Neural progenitor cell (in vitro differentiated cells): ENCODE measurements around the gene CEL. TPM values are rescaled to one million over a fixed set of nuclear protein-coding genes. Genes with fewer than 3 reads are reported as not detected.

Source experiments
- DNase-seq: peaks from one replicate; pipeline ENCODE4 v3.0.0-alpha.2; 2016; ENCODE audit warnings: low spot score
- H2AFZ ChIP-seq: fragments of 200-600 bp; sonication (generic); replicated peaks from 2 replicates; pipeline ENCODE4 v1.6.1; 2016; ENCODE audit warnings: antibody characterized with exemption
- H3F3A ChIP-seq: fragments of 200-600 bp; sonication (generic); 2 replicates; pipeline ENCODE4 v1.6.1; 2016; ENCODE audit warnings: antibody characterized with exemption, low read depth
- H3K27ac ChIP-seq: fragments of 200-600 bp; sonication (generic); 2 replicates; pipeline ENCODE4 v1.5.1; 2016; ENCODE audit warnings: mild to moderate bottlenecking
- H3K27me3 ChIP-seq: fragments of 200-600 bp; sonication (generic); 2 replicates; pipeline ENCODE4 v1.6.1; 2016; ENCODE audit warnings: mild to moderate bottlenecking, moderate library complexity
- H3K36me3 ChIP-seq: fragments of 200-600 bp; sonication (generic); 2 replicates; pipeline ENCODE4 v1.5.1; 2016
- H3K4me1 ChIP-seq: fragments of 200-600 bp; sonication (generic); 2 replicates; pipeline ENCODE4 v1.6.1; 2016; ENCODE audit warnings: mixed run types
- H3K4me2 ChIP-seq: fragments of 200-600 bp; sonication (generic); 2 replicates; pipeline ENCODE4 v1.6.1; 2016
- H3K4me3 ChIP-seq: fragments of 200-600 bp; sonication (generic); 2 replicates; pipeline ENCODE4 v1.5.1; 2016
- H3K79me2 ChIP-seq: fragments of 200-600 bp; sonication (generic); 2 replicates; pipeline ENCODE4 v1.6.1; 2016; ENCODE audit warnings: low read depth
- H3K9ac ChIP-seq: fragments of 200-600 bp; sonication (generic); 2 replicates; pipeline ENCODE4 v1.6.1; 2016
- H3K9me3 ChIP-seq: fragments of 200-600 bp; sonication (generic); 2 replicates; pipeline ENCODE4 v1.5.1; 2016; ENCODE audit warnings: low read depth
- H4K20me1 ChIP-seq: fragments of 200-600 bp; sonication (generic); 2 replicates; pipeline ENCODE4 v1.6.1; 2016; ENCODE audit warnings: low read depth
- H3K27ac Mint-ChIP-seq: 3 replicates; pipeline ENCODE4 v1.8.0; 2021; ENCODE audit warnings: mixed read lengths
- H3K27me3 Mint-ChIP-seq: 2 replicates; pipeline ENCODE4 v1.8.0; 2022; ENCODE audit warnings: low read depth, mild to moderate bottlenecking, inconsistent platforms, moderate library complexity, mixed read lengths; ENCODE audit not compliant: insufficient read depth
- H3K36me3 Mint-ChIP-seq: 3 replicates; pipeline ENCODE4 v1.8.0; 2021; ENCODE audit warnings: mixed read lengths
- H3K4me1 Mint-ChIP-seq: 3 replicates; pipeline ENCODE4 v1.8.0; 2021; ENCODE audit warnings: mixed read lengths
- H3K4me3 Mint-ChIP-seq: 3 replicates; pipeline ENCODE4 v1.8.0; 2021; ENCODE audit warnings: mild to moderate bottlenecking, moderate library complexity, mixed read lengths
- H3K9me3 Mint-ChIP-seq: 3 replicates; pipeline ENCODE4 v1.8.0; 2020; ENCODE audit warnings: mixed read lengths
- CTCF ChIP-seq: fragments of 200-600 bp; sonication (generic); IDR thresholded peaks from 2 replicates; pipeline ENCODE4 v1.5.1; 2017; ENCODE audit warnings: antibody characterized with exemption, mild to moderate bottlenecking
- EZH2 ChIP-seq: fragments of 200-600 bp; sonication (generic); IDR thresholded peaks from 2 replicates; pipeline ENCODE4 v1.6.1; 2017; ENCODE audit warnings: antibody characterized with exemption, mild to moderate bottlenecking, moderate library complexity
- EZH2phosphoT487 ChIP-seq: fragments of 200-600 bp; sonication (generic); IDR thresholded peaks from 2 replicates; pipeline ENCODE4 v1.6.1; 2017; ENCODE audit warnings: antibody characterized with exemption
- total RNA-seq: library from RNA; depleted of rRNA; stranded (reverse); fragments of >200 nt; gene quantifications from 2 replicates; pipeline ENCODE4 v1.2.3, GENCODE V29; 2015; ENCODE audit warnings: low replicate concordance

The CEL gene
- total RNA-seq, 1 donor from 2014 or later = 1.0 TPM

- H3K4me2 ChIP-seq = no peak overlapping the region
- H3K27me3 ChIP-seq = peaks cover 2% of the 10 kb centered on the region
- H3F3A ChIP-seq = no peaks in the 10 kb centered on the region
- no peak overlapping the region for H3K4me3 ChIP-seq
- peaks cover 7% of the 10 kb centered on the region for H3K27me3 Mint-ChIP-seq
- peaks cover 12% of the 10 kb centered on the region for H3K79me2 ChIP-seq
- H3K9ac ChIP-seq = no peak overlapping the region
- DNase-seq = no peak
- H3K36me3 ChIP-seq = no peaks in the 10 kb centered on the region
- H3K9me3 Mint-ChIP-seq = no peaks in the 10 kb centered on the region
- H3K4me1 Mint-ChIP-seq = peaks cover 14% of the 10 kb centered on the region
- no peak overlapping the region for H3K27ac Mint-ChIP-seq
- H3K4me1 ChIP-seq = peaks cover 4% of the 10 kb centered on the region
- H3K4me3 Mint-ChIP-seq = peak overlapping the region; percentile 54
- H4K20me1 ChIP-seq = peaks cover 2% of the 10 kb centered on the region
- TF ChIP-seq EZH2 = no peak
- TF ChIP-seq EZH2phosphoT487 = no peak
- no peak for TF ChIP-seq CTCF
- H3K9me3 ChIP-seq = no peaks in the 10 kb centered on the region
- H3K27ac ChIP-seq = no peak overlapping the region
- no peaks in the 10 kb centered on the region for H3K36me3 Mint-ChIP-seq
- no peak overlapping the region for H2AFZ ChIP-seq
These were observed 35.4 kb upstream of the CEL start for GRCh38 chr9:133026426-133026825.

GRCh38 chr9:133027134-133027533, 34.6 kb upstream of the CEL start:
- peaks cover 6% of the 10 kb centered on the region for H3K27me3 Mint-ChIP-seq
- no peaks in the 10 kb centered on the region for H3F3A ChIP-seq
- no peaks in the 10 kb centered on the region for H3K9me3 Mint-ChIP-seq
- no peak overlapping the region for H3K4me3 Mint-ChIP-seq
- no peak for TF ChIP-seq EZH2phosphoT487
- no peak for TF ChIP-seq EZH2
- no peak for TF ChIP-seq CTCF
- H3K9ac ChIP-seq = no peak overlapping the region
- H4K20me1 ChIP-seq = peaks cover 9% of the 10 kb centered on the region
- H3K79me2 ChIP-seq = peaks cover 19% of the 10 kb centered on the region
- H3K4me1 Mint-ChIP-seq = peaks cover 20% of the 10 kb centered on the region
- H3K36me3 Mint-ChIP-seq = peaks cover 2% of the 10 kb centered on the region
- no peak for DNase-seq
- H3K27me3 ChIP-seq = no peaks in the 10 kb centered on the region
- H2AFZ ChIP-seq = no peak overlapping the region
- H3K9me3 ChIP-seq = no peaks in the 10 kb centered on the region
- no peak overlapping the region for H3K4me2 ChIP-seq
- H3K4me1 ChIP-seq = peaks cover 9% of the 10 kb centered on the region
- peak overlapping the region; percentile 55 for H3K27ac Mint-ChIP-seq
- H3K36me3 ChIP-seq = no peaks in the 10 kb centered on the region
- H3K27ac ChIP-seq = no peak overlapping the region
- H3K4me3 ChIP-seq = no peak overlapping the region

- Histone ChIP-seq H3K79me2 (peaks cover 30% of the 10 kb centered on the region), H4K20me1 (peaks cover 20% of the 10 kb centered on the region), H3K4me3 (no peak overlapping the region), H2AFZ (no peak overlapping the region), H3K27ac (no peak overlapping the region), H3K36me3 (no peaks in the 10 kb centered on the region), H3K27me3 (no peaks in the 10 kb centered on the region), H3K4me1 (peaks cover 15% of the 10 kb centered on the region), H3K9ac (no peak overlapping the region), H3K4me2 (no peak overlapping the region), H3K9me3 (no peaks in the 10 kb centered on the region), H3F3A (no peaks in the 10 kb centered on the region)
- peaks cover 25% of the 10 kb centered on the region for H3K4me1 Mint-ChIP-seq
- H3K9me3 Mint-ChIP-seq = no peaks in the 10 kb centered on the region
- TF ChIP-seq CTCF = no peak
- no peak for TF ChIP-seq EZH2
- TF ChIP-seq EZH2phosphoT487 = no peak
- peaks cover 3% of the 10 kb centered on the region for H3K27me3 Mint-ChIP-seq
- no peak for DNase-seq
- H3K36me3 Mint-ChIP-seq = peaks cover 13% of the 10 kb centered on the region
- H3K4me3 Mint-ChIP-seq = peak overlapping the region; percentile 100
- no peak overlapping the region for H3K27ac Mint-ChIP-seq
These were observed 33.6 kb upstream of the CEL start for GRCh38 chr9:133028221-133028620.

- peaks cover 25% of the 10 kb centered on the region for H3K4me1 Mint-ChIP-seq
- H2AFZ ChIP-seq = peak overlapping the region; percentile 83
These were observed 31.8 kb upstream of the CEL start for GRCh38 chr9:133029994-133030316.

More at GRCh38 chr9:133029994-133030316, 31.8 kb upstream of the CEL start:
- Histone ChIP-seq H3K9ac (peak overlapping the region; percentile 86), H3K4me2 (peak overlapping the region; percentile 87), H4K20me1 (peaks cover 37% of the 10 kb centered on the region), H3K4me3 (peak overlapping the region; percentile 89), H3K36me3 (no peaks in the 10 kb centered on the region), H3K27ac (no peak overlapping the region), H3K27me3 (no peaks in the 10 kb centered on the region), H3K79me2 (peaks cover 47% of the 10 kb centered on the region), H3F3A (no peaks in the 10 kb centered on the region), H3K9me3 (no peaks in the 10 kb centered on the region), H3K4me1 (peaks cover 15% of the 10 kb centered on the region)
- Mint-ChIP-seq H3K36me3 (peaks cover 24% of the 10 kb centered on the region), H3K4me3 (peak overlapping the region; percentile 100), H3K27ac (no peak overlapping the region), H3K27me3 (peaks cover 3% of the 10 kb centered on the region), H3K9me3 (no peaks in the 10 kb centered on the region)
- TF ChIP-seq CTCF = no peak
- no peak for TF ChIP-seq EZH2
- no peak for TF ChIP-seq EZH2phosphoT487
- no peak for DNase-seq
